Coronary artery (tissue), 2 donors: ENCODE results near the gene SLC24A3.

ENCODE experiments used
- DNase-seq: peaks from one replicate; pipeline ENCODE4 v3.0.0-alpha.2; 2017; ENCODE audit warnings: low spot score
- H3K27ac ChIP-seq, 2 donors: fragments of 200-600 bp; sonication (generic); one replicate each; pipeline ENCODE4 v1.5.1; 2016 to 2019
- H3K4me3 ChIP-seq: fragments of 200-600 bp; sonication (generic); 2 replicates; pipeline ENCODE4 v1.5.1; 2016; ENCODE audit warnings: mild to moderate bottlenecking, moderate library complexity
- TF ChIP-seq, protein P1 (sequence below): fragments of 200-600 bp; sonication (generic); IDR thresholded peaks from one replicate; pipeline ENCODE4 v1.5.1; 2019; ENCODE audit warnings: antibody characterized with exemption

Gene SLC24A3

DNA sequence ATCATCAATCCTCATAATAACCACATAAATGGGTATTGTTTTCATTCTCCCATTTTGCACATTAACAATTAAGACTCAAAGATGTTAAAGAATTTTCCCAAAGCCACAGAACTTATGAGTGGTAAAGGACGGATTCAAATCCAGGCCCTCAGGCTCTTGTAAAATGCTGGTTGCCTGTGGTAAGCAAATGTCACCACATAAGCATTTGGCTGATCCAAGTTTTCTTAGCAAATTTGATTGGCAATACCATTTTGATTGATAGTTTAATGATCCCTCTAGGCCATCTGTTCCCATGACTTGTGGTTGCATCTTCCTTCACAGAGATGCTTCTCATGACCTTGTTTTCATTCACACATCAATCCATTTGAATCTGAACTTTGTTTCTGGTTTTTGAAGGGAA lies 293.6 kb downstream of the SLC24A3 start:
- Histone ChIP-seq H3K4me3 (no peak overlapping the region), H3K27ac (no peak overlapping the region)
- TF ChIP-seq, protein P1, sequence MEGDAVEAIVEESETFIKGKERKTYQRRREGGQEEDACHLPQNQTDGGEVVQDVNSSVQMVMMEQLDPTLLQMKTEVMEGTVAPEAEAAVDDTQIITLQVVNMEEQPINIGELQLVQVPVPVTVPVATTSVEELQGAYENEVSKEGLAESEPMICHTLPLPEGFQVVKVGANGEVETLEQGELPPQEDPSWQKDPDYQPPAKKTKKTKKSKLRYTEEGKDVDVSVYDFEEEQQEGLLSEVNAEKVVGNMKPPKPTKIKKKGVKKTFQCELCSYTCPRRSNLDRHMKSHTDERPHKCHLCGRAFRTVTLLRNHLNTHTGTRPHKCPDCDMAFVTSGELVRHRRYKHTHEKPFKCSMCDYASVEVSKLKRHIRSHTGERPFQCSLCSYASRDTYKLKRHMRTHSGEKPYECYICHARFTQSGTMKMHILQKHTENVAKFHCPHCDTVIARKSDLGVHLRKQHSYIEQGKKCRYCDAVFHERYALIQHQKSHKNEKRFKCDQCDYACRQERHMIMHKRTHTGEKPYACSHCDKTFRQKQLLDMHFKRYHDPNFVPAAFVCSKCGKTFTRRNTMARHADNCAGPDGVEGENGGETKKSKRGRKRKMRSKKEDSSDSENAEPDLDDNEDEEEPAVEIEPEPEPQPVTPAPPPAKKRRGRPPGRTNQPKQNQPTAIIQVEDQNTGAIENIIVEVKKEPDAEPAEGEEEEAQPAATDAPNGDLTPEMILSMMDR: no peak
- no peak for DNase-seq

DNA sequence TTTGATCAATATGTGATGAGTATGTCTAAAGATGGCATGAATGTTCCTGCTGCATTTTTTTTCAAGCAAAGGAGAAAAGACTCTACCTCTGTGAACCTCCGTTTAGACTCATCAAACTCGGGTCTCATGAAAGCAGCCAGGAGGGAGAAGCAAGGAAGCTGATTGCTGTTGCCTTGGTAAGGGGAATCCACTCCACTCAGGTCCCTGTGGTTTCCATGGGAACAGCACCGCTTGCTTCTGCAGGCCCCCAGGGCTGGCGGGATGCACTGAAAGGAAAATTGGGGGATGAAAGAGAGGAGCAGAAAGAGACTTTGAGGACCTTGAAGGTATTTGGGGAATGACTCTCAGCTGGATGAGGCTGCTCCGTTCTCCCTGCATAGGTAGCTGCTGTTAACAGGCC lies 296.0 kb downstream of the SLC24A3 start:
- Histone ChIP-seq H3K4me3 (no peak overlapping the region), H3K27ac (no peak overlapping the region)
- TF ChIP-seq, protein P1: no peak
- DNase-seq: no peak

DNA sequence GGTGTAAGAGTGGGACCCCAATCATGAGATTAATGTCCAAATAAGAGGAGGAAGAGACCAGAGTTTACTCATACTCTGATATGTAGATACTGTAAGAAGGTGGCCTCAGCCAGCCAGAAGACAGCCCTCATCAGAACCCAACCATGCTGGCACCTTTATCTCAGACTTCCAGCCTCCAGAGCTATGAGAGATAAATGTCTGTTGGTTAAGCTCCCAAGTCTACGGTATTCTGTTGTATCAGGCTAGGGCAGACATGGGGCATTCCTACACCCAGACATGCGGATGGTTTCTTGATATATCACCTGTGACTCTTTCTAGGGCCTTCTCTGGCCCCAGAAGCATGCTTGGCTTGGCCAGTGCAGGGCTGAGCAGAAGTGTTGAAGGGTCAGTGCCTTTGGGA lies 298.2 kb downstream of the SLC24A3 start:
- no peak overlapping the region for H3K4me3 ChIP-seq
- DNase-seq: no peak
- no peak overlapping the region for H3K27ac ChIP-seq
- TF ChIP-seq, protein P1: no peak

DNA sequence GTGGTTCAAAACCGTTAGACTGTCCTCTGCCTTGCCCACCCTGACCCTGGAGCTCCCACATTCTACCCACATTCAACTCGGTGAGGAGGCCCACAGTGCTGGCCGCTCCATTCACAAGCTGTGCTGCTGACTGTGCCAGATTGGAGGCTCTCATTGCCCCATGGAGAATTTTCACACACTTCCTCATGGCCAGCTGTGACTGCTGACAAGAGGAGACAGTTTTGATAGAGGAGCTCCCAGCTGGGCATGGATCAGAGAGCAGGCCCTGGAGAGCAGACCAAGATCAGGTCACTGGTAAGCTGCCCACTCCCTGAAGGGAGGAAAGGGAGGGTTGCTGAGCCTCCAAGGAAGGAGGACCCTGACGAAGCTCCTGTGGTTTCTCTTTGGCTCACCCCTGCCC lies 299.5 kb downstream of the SLC24A3 start:
- DNase-seq: no peak
- no peak overlapping the region for H3K27ac ChIP-seq
- TF ChIP-seq, protein P1: no peak
- H3K4me3 ChIP-seq: no peak overlapping the region

DNA sequence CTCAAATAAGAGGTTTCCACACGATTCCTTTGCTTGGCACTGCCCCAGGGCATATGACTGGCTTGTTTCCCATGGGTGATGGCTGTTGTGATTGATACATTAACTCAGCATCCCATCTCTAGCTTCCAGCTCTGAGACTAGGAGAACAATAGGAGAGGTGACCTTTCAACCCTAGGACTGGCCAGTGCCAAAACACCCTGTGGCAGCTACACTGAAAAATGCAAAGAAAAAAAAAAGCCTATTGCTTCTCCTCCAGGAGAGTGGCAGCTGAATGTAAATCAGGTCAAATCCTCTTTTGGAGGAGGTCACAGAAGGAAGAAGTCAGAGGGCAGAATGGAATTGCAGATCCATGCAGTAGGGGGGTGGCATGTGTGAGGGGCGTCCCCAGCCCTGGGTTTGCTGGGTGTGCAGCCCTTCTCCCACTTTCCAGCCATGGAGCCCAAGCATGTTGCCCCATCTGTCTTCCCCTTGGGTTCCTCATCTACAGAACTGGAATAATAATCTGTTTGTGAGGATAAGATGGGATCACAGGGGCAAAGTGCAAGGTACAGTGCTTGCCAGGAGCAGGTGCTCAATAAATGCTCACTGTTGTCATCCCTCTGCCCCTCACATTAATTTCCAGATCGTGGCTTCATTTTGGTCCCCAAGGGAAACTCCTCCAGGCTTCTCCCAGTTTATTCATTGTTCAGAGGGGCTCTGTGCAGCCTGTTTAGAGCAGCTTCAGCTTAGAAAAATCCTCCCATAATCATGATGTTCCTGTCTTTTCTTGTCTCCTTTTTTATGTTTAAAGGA lies 300.6 kb downstream of the SLC24A3 start:
- TF ChIP-seq, protein P1: no peak
- no peak overlapping the region for H3K27ac ChIP-seq

DNA sequence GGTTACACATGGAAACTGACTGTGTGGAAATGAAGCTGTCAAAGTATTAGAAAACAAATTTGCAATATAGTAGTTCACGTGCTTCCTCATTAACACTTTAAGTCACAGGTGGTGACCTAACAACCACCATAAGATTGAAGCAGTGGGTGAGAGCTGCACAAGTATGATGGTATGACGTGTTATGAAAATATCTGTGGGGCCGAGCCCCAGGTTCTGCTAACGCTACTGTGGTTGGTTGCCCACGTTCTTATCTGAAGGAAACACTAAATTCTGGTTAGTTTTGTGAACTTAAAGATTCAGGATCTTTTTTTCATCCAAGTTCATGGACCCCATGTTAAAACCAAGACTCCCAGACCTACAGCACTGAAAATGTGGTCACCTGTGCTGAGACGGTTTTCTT lies 302.6 kb downstream of the SLC24A3 start:
- Histone ChIP-seq H3K4me3 (no peak overlapping the region), H3K27ac (no peak overlapping the region)
- TF ChIP-seq, protein P1: no peak
- DNase-seq: no peak

More for the DNA sequence above, 300.6 kb downstream of the SLC24A3 start:
- no peak overlapping the region for H3K4me3 ChIP-seq
- DNase-seq: no peak

DNA sequence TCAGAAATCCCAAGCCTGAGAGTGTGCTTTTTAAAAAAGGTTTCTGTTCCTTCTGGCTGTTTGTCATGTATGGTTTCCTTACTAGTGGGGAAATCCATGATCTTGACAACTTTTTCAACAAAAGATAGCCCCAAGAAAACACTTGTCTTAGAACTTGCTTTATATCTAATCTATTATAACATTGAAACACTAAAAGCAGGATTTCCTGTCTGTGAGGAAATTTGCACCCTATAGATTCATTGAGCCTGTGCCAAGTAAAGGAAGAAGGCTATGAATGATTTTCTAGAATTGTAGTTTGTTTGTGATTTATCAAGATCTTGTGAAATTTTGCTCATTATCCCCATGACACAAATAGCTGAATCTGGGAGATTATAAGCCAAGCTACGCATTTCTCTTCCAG lies 307.0 kb downstream of the SLC24A3 start:
- TF ChIP-seq, protein P1: no peak
- DNase-seq: no peak
- no peak overlapping the region for H3K27ac ChIP-seq
- no peak overlapping the region for H3K4me3 ChIP-seq
